Measurements from ENCODE around the gene LAMC3. TPM values are rescaled to one million over a fixed set of nuclear protein-coding genes. Genes with fewer than 3 reads are reported as not detected.

The LAMC3 gene
- total RNA-seq, 1 donor from 2014 or later: not detected

GRCh38 chr9:131048332-131048731 is 39.4 kb downstream of the LAMC3 start:
- H3K4me1 Mint-ChIP-seq: peaks cover 5% of the 10 kb centered on the region
- Histone ChIP-seq H3K9me3 (ENCODE audit: low read depth) (no peaks in the 10 kb centered on the region), H2AFZ (replicated peaks) (no peak overlapping the region), H3K4me1 (no peaks in the 10 kb centered on the region), H3K36me3 (no peaks in the 10 kb centered on the region), H3F3A (ENCODE audit: low read depth) (no peaks in the 10 kb centered on the region), H3K27me3 (no peaks in the 10 kb centered on the region), H4K20me1 (ENCODE audit: low read depth) (no peaks in the 10 kb centered on the region), H3K9ac (no peak overlapping the region), H3K4me3 (no peak overlapping the region), H3K27ac (no peak overlapping the region), H3K79me2 (ENCODE audit: low read depth) (no peaks in the 10 kb centered on the region), H3K4me2 (no peak overlapping the region)
- no peak for DNase-seq (ENCODE audit: low spot score)
- peaks cover 3% of the 10 kb centered on the region for H3K27me3 Mint-ChIP-seq (ENCODE audit: insufficient read depth, low read depth)
- H3K4me3 Mint-ChIP-seq: no peak overlapping the region
- H3K9me3 Mint-ChIP-seq: no peaks in the 10 kb centered on the region
- H3K27ac Mint-ChIP-seq: no peak overlapping the region
- H3K36me3 Mint-ChIP-seq: peaks cover 1% of the 10 kb centered on the region
- TF ChIP-seq CTCF (IDR thresholded peaks at IDR 0.05) (no peak), EZH2phosphoT487 (IDR thresholded peaks at IDR 0.05) (no peak), EZH2 (IDR thresholded peaks at IDR 0.05) (no peak)

- Mint-ChIP-seq H3K36me3 (peaks cover 1% of the 10 kb centered on the region), H3K4me1 (peaks cover 3% of the 10 kb centered on the region)
Observed at GRCh38 chr9:131048820-131049219, 39.8 kb downstream of the LAMC3 start.

GRCh38 chr9:131049829-131050715 is 41.1 kb downstream of the LAMC3 start:
- Mint-ChIP-seq H3K4me3 (no peak overlapping the region), H3K9me3 (no peaks in the 10 kb centered on the region), H3K4me1 (no peaks in the 10 kb centered on the region), H3K36me3 (peaks cover 1% of the 10 kb centered on the region), H3K27ac (no peak overlapping the region), H3K27me3 (ENCODE audit: insufficient read depth, low read depth) (peaks cover 3% of the 10 kb centered on the region)
- H3K4me2 ChIP-seq: no peak overlapping the region
- DNase-seq (ENCODE audit: low spot score): no peak
- H3K27ac ChIP-seq: no peak overlapping the region
- H3K4me1 ChIP-seq: no peaks in the 10 kb centered on the region
- H3K9ac ChIP-seq: no peak overlapping the region
- H3K36me3 ChIP-seq: no peaks in the 10 kb centered on the region
- H4K20me1 ChIP-seq (ENCODE audit: low read depth): no peaks in the 10 kb centered on the region
- H2AFZ ChIP-seq (replicated peaks): no peak overlapping the region
- H3K79me2 ChIP-seq (ENCODE audit: low read depth): no peaks in the 10 kb centered on the region
- H3K4me3 ChIP-seq: no peak overlapping the region
- H3F3A ChIP-seq (ENCODE audit: low read depth): no peaks in the 10 kb centered on the region
- H3K27me3 ChIP-seq: no peaks in the 10 kb centered on the region
- H3K9me3 ChIP-seq (ENCODE audit: low read depth): no peaks in the 10 kb centered on the region
- TF ChIP-seq CTCF (IDR thresholded peaks at IDR 0.05): no peak
- no peak for TF ChIP-seq EZH2 (IDR thresholded peaks at IDR 0.05)
- TF ChIP-seq EZH2phosphoT487 (IDR thresholded peaks at IDR 0.05): no peak

More at GRCh38 chr9:131048820-131049219, 39.8 kb downstream of the LAMC3 start:
- Histone ChIP-seq H3F3A (ENCODE audit: low read depth) (no peaks in the 10 kb centered on the region), H3K27me3 (no peaks in the 10 kb centered on the region), H3K79me2 (ENCODE audit: low read depth) (no peaks in the 10 kb centered on the region), H3K4me2 (no peak overlapping the region), H3K9ac (no peak overlapping the region), H3K27ac (no peak overlapping the region), H3K9me3 (ENCODE audit: low read depth) (no peaks in the 10 kb centered on the region), H3K4me3 (no peak overlapping the region), H4K20me1 (ENCODE audit: low read depth) (no peaks in the 10 kb centered on the region), H3K4me1 (no peaks in the 10 kb centered on the region), H2AFZ (replicated peaks) (no peak overlapping the region), H3K36me3 (no peaks in the 10 kb centered on the region)
- peaks cover 3% of the 10 kb centered on the region for H3K27me3 Mint-ChIP-seq (ENCODE audit: insufficient read depth, low read depth)
- no peak for TF ChIP-seq EZH2 (IDR thresholded peaks at IDR 0.05)
- no peak for TF ChIP-seq EZH2phosphoT487 (IDR thresholded peaks at IDR 0.05)
- TF ChIP-seq CTCF (IDR thresholded peaks at IDR 0.05): no peak
- no peaks in the 10 kb centered on the region for H3K9me3 Mint-ChIP-seq
- no peak overlapping the region for H3K27ac Mint-ChIP-seq
- H3K4me3 Mint-ChIP-seq: no peak overlapping the region
- no peak for DNase-seq (ENCODE audit: low spot score)

Data from neural progenitor cell (in vitro differentiated cells).